Body of pancreas (tissue), 4 donors: ENCODE results near the gene PDE4D. TPM values are rescaled to one million over a fixed set of nuclear protein-coding genes. Genes with fewer than 3 reads are reported as not detected.
A peak's percentile ranks its signal among the peaks of the same experiment; 100 is the strongest.

ENCODE experiments used
- ATAC-seq: fragments of 150-250 bp; one replicate; pipeline ENCODE4 v1.9.1; 2016
- DNase-seq, 4 donors: peaks; one replicate each; pipeline ENCODE4 v3.0.0-alpha.2; 2019
- H3K27ac ChIP-seq, 4 donors: fragments of 200-600 bp; sonication (generic); 1 replicate in 3 of 4; 2 replicates in 1 of 4; pipeline versions ENCODE4 v1.5.1 to v1.6.1; 2016 to 2019; ENCODE audit warnings: mild to moderate bottlenecking in 1 of 4, mixed read lengths in 1 of 4, moderate library complexity in 1 of 4
- H3K27me3 ChIP-seq, 2 donors: fragments of 200-600 bp; sonication (generic); one replicate each; pipeline ENCODE4 v1.6.0; 2016; ENCODE audit warnings: mild to moderate bottlenecking in 1 of 2
- H3K36me3 ChIP-seq, 2 donors: fragments of 200-600 bp; sonication (generic); replicated peaks in 1 of 2; 2 replicates each; pipeline ENCODE4 v1.5.1; 2016; ENCODE audit warnings: low read depth in 2 of 2; ENCODE audit not compliant: insufficient read depth in 1 of 2
- H3K4me1 ChIP-seq: fragments of 200-600 bp; sonication (generic); one replicate; pipeline ENCODE4 v1.6.0; 2016
- H3K4me3 ChIP-seq, 2 donors: fragments of 200-600 bp; sonication (generic); 1 replicate in 1 of 2; 2 replicates in 1 of 2; pipeline ENCODE4 v1.5.1; 2016 to 2019
- H3K9me3 ChIP-seq, 3 donors: fragments of 200-600 bp; sonication (generic); 1 replicate in 2 of 3; 2 replicates in 1 of 3; pipeline ENCODE4 v1.5.1; 2016
- POLR2A ChIP-seq, 3 donors: fragments of 450-650 bp; IDR thresholded peaks; one replicate each; pipeline ENCODE4 v1.6.1; 2016; ENCODE audit warnings: antibody characterized with exemption in 3 of 3, mild to moderate bottlenecking in 2 of 3
- WGBS, 2 donors: methylation state at CpG; one replicate each; pipeline ENCODE4 v1.1.5; 2017; 5-methylcytosine and 5-hydroxymethylcytosine counted together
- intact Hi-C: fragments of 100-400 bp; cut with DNase I; formaldehyde crosslinking; loops from one replicate; pipeline ENCODE4 v1.15.1; 2023
- total RNA-seq, 2 donors: library from RNA; depleted of rRNA; stranded (reverse); fragments of >200 nt; gene quantifications; one replicate each; pipeline ENCODE4 v1.1.0, GENCODE V29; 2016
- TF ChIP-seq, protein P1 (sequence below), 7 experiments: fragments of 450-650 bp in 4 of 7; fragments of 200-600 bp in 3 of 7; sonication (generic) in 3 of 7; IDR thresholded peaks; one replicate each; pipeline ENCODE4 v1.5.1; 2016 to 2019; ENCODE audit warnings: antibody characterized with exemption in 7 of 7

The PDE4D gene
- total RNA-seq, 2 donors from 2014 or later: 8.6 to 9.2 TPM

GRCh38 chr5:59107692-59108091, 785.8 kb downstream of the PDE4D start:
- Histone ChIP-seq H3K9me3 (no peaks in the 10 kb centered on the region), H3K36me3 (no peaks in the 10 kb centered on the region), H3K4me3 (no peak overlapping the region), H3K4me1 (peaks cover 4% of the 10 kb centered on the region), H3K27ac (no peak overlapping the region), H3K27me3 (no peaks in the 10 kb centered on the region)
- TF ChIP-seq POLR2A (IDR thresholded peaks at IDR 0.05): no peak
- TF ChIP-seq, protein P1, sequence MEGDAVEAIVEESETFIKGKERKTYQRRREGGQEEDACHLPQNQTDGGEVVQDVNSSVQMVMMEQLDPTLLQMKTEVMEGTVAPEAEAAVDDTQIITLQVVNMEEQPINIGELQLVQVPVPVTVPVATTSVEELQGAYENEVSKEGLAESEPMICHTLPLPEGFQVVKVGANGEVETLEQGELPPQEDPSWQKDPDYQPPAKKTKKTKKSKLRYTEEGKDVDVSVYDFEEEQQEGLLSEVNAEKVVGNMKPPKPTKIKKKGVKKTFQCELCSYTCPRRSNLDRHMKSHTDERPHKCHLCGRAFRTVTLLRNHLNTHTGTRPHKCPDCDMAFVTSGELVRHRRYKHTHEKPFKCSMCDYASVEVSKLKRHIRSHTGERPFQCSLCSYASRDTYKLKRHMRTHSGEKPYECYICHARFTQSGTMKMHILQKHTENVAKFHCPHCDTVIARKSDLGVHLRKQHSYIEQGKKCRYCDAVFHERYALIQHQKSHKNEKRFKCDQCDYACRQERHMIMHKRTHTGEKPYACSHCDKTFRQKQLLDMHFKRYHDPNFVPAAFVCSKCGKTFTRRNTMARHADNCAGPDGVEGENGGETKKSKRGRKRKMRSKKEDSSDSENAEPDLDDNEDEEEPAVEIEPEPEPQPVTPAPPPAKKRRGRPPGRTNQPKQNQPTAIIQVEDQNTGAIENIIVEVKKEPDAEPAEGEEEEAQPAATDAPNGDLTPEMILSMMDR (IDR thresholded peaks at IDR 0.05): no peak
- intact Hi-C loops: no loop called here
- DNase-seq: peak in 3 of 4 donors; percentile 43 to 61 (median 48)
- peak; percentile 55 for ATAC-seq
- 53 to 56% methylated on average over 2 of the region's 2 CpGs for WGBS, 2 donors

- ATAC-seq (no peak), DNase-seq (no peak)
- no peak for TF ChIP-seq POLR2A (IDR thresholded peaks at IDR 0.05)
- TF ChIP-seq, protein P1 (IDR thresholded peaks at IDR 0.05): no peak
- H3K36me3 ChIP-seq: no peaks in the 10 kb centered on the region
- H3K27ac ChIP-seq: no peak overlapping the region
- no peaks in the 10 kb centered on the region for H3K27me3 ChIP-seq
- no peaks in the 10 kb centered on the region for H3K9me3 ChIP-seq
- intact Hi-C loops: no loop called here
- no peak overlapping the region for H3K4me3 ChIP-seq
- 70 to 77% methylated on average over 9 of the region's 9 CpGs for WGBS, 2 donors
- H3K4me1 ChIP-seq: peaks cover 4% of the 10 kb centered on the region
These were observed 789.0 kb downstream of the PDE4D start for GRCh38 chr5:59104400-59105127.

DNA sequence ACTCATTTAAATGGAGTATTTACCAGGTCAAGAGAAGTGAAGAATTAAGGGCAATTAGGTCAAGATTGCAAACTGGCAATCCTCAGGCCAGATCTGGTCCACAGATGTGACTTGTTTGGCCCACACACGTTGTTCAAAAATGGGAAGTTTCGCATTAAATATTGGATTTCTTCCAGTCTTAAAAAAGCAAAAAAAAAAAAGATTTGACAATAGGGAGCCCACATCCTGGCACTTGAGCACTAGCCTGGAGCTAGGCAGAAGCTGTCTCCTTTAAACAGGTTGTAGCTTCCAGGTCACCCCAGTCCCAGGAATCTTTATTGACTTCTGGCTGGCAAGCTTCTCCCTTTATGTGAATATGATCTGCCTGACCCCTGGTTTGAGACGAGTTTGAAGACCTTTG, 790.2 kb downstream of the PDE4D start:
- WGBS, 2 donors: 57 to 59% methylated on average over 3 of the region's 3 CpGs
- H3K9me3 ChIP-seq: no peaks in the 10 kb centered on the region
- peaks cover 4% of the 10 kb centered on the region for H3K4me1 ChIP-seq
- DNase-seq: no peak
- H3K27ac ChIP-seq: no peak overlapping the region
- H3K36me3 ChIP-seq: no peaks in the 10 kb centered on the region
- intact Hi-C loops: no loop called here
- no peaks in the 10 kb centered on the region for H3K27me3 ChIP-seq
- H3K4me3 ChIP-seq: no peak overlapping the region
- ATAC-seq: no peak
- TF ChIP-seq, protein P1 (IDR thresholded peaks at IDR 0.05): no peak
- TF ChIP-seq POLR2A (IDR thresholded peaks at IDR 0.05): no peak

GRCh38 chr5:59102437-59102836, 791.1 kb downstream of the PDE4D start:
- no peaks in the 10 kb centered on the region for H3K9me3 ChIP-seq
- no peak for TF ChIP-seq POLR2A (IDR thresholded peaks at IDR 0.05)
- TF ChIP-seq, protein P1 (IDR thresholded peaks at IDR 0.05): no peak
- no peak for ATAC-seq
- no peak for DNase-seq
- H3K27ac ChIP-seq: no peak overlapping the region
- no peaks in the 10 kb centered on the region for H3K27me3 ChIP-seq
- intact Hi-C loops: no loop called here
- H3K4me1 ChIP-seq: peaks cover 3% of the 10 kb centered on the region
- no peaks in the 10 kb centered on the region for H3K36me3 ChIP-seq
- 91 to 96% methylated on average over 1 of the region's 1 CpG for WGBS, 2 donors
- H3K4me3 ChIP-seq: no peak overlapping the region

DNA sequence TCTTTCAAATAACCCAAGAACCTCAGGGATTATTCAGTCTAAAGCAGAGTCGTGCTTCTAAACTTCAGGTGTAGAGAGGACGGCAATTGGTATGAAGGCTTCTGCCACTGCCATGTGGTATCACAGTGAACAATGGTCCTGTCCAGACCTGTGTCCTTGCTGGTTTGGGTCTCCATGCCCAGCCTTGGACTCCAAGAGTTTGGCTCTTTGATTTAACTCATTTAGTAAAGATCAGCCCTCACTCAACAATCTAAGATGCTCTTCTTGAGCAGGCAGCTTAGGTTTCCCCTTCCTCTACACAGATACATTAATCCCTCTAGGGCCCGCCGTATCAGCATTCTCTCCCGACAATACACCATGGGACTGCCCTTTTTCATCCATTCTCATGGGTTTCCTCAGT, 792.7 kb downstream of the PDE4D start:
- H3K9me3 ChIP-seq: no peaks in the 10 kb centered on the region
- no peaks in the 10 kb centered on the region for H3K4me1 ChIP-seq
- no peak overlapping the region for H3K4me3 ChIP-seq
- ATAC-seq: no peak
- no peak for DNase-seq
- 92 to 97% methylated on average over 5 of the region's 5 CpGs for WGBS, 2 donors
- H3K27me3 ChIP-seq: no peaks in the 10 kb centered on the region
- intact Hi-C loops: no loop called here
- TF ChIP-seq, protein P1 (IDR thresholded peaks at IDR 0.05): no peak
- H3K36me3 ChIP-seq: no peaks in the 10 kb centered on the region
- no peak overlapping the region for H3K27ac ChIP-seq
